ENCODE measurements around the gene FRMPD4. TPM values are rescaled to one million over a fixed set of nuclear protein-coding genes. Genes with fewer than 3 reads are reported as not detected.
A peak's percentile ranks its signal among the peaks of the same experiment; 100 is the strongest.

FRMPD4 gene
- total RNA-seq, 1 donor from 2014 or later: not detected

- H3K36me3 Mint-ChIP-seq (ENCODE audit: low read depth): no peaks in the 10 kb centered on the region
- intact Hi-C loops (cut with micrococcal nuclease): no loop called here
Observed at GRCh38 chrX:12617241-12617640, 479.0 kb downstream of the FRMPD4 start.

GRCh38 chrX:12647230-12647629, 509.0 kb downstream of the FRMPD4 start:
- ATAC-seq (ENCODE audit: low read depth) (no peak), DNase-seq (no peak)
- no peak overlapping the region for H3K4me3 Mint-ChIP-seq
- H3K27me3 Mint-ChIP-seq: peaks cover 9% of the 10 kb centered on the region
- no peaks in the 10 kb centered on the region for H3K36me3 Mint-ChIP-seq (ENCODE audit: low read depth)
- POLR2A ChIA-PET: no interaction called here
- TF ChIP-seq CTCF (IDR thresholded peaks at IDR 0.05): no peak
- H3K27ac Mint-ChIP-seq: no peak overlapping the region
- no peaks in the 10 kb centered on the region for H3K4me1 Mint-ChIP-seq
- intact Hi-C loops (cut with micrococcal nuclease): no loop called here
- CTCF ChIA-PET: no interaction called here
- no peaks in the 10 kb centered on the region for H3K9me3 Mint-ChIP-seq

More at GRCh38 chrX:12617241-12617640, 479.0 kb downstream of the FRMPD4 start:
- POLR2A ChIA-PET: no interaction called here
- no peak for DNase-seq
- no peak for ATAC-seq (ENCODE audit: low read depth)
- H3K27me3 Mint-ChIP-seq: no peaks in the 10 kb centered on the region
- CTCF ChIA-PET: no interaction called here
- no peaks in the 10 kb centered on the region for H3K9me3 Mint-ChIP-seq
- no peaks in the 10 kb centered on the region for H3K4me1 Mint-ChIP-seq
- no peak overlapping the region for H3K27ac Mint-ChIP-seq
- no peak for TF ChIP-seq CTCF (IDR thresholded peaks at IDR 0.05)
- no peak overlapping the region for H3K4me3 Mint-ChIP-seq

DNA sequence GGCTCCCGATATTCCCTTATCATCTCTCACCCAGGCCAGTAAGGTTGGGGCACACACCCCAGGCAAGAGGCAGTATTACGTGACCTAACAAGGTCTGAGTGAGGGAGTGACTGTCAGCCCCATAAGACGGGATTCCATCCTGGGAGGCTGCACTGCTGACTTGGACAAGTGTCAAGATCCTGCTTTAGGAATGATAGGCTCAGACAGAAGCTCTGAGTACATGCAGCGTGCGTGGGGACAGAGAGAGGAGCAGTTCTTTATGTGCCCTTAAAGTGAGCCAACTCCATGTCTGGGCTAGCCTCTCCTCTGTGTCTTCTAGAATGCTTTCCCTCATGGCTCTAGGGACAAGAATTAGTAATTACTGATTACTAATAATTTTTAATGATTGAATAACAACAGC, 510.7 kb downstream of the FRMPD4 start:
- Mint-ChIP-seq H3K4me3 (no peak overlapping the region), H3K4me1 (no peaks in the 10 kb centered on the region), H3K9me3 (no peaks in the 10 kb centered on the region), H3K27me3 (peaks cover 9% of the 10 kb centered on the region), H3K36me3 (ENCODE audit: low read depth) (no peaks in the 10 kb centered on the region), H3K27ac (no peak overlapping the region)
- CTCF ChIA-PET: no interaction called here
- POLR2A ChIA-PET: no interaction called here
- ATAC-seq (ENCODE audit: low read depth) (no peak), DNase-seq (no peak)
- intact Hi-C loops (cut with micrococcal nuclease): no loop called here
- TF ChIP-seq CTCF (IDR thresholded peaks at IDR 0.05): no peak

DNA sequence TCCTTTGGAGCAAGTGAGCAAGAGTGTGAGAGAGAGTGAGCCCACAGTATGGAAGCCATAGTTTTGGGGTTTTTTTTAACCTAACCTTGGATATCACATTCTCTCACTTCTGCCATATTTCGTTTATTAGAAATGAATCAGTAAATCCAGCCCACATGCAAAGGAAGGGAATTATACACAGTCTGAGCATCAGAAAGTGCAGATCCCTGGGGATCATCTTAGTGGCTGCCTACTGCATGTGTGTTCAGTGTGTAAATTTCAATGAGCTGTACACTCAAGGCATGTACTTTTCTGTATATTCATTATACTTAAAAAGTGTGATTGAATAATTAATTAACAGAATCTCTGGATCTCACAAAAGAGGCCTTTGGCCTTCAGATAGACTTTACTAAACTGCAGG, 519.2 kb downstream of the FRMPD4 start:
- no peak overlapping the region for H3K4me3 Mint-ChIP-seq
- intact Hi-C loops (cut with micrococcal nuclease): no loop called here
- no peaks in the 10 kb centered on the region for H3K9me3 Mint-ChIP-seq
- H3K36me3 Mint-ChIP-seq (ENCODE audit: low read depth): no peaks in the 10 kb centered on the region
- ChIA-PET CTCF (no interaction called here), POLR2A (no interaction called here)
- ATAC-seq (ENCODE audit: low read depth) (no peak), DNase-seq (no peak)
- H3K4me1 Mint-ChIP-seq: peaks cover 8% of the 10 kb centered on the region
- no peak for TF ChIP-seq CTCF (IDR thresholded peaks at IDR 0.05)
- H3K27me3 Mint-ChIP-seq: no peaks in the 10 kb centered on the region
- H3K27ac Mint-ChIP-seq: no peak overlapping the region

GRCh38 chrX:12657881-12658280, 519.6 kb downstream of the FRMPD4 start:
- ChIA-PET POLR2A (no interaction called here), CTCF (no interaction called here)
- Mint-ChIP-seq H3K27me3 (no peaks in the 10 kb centered on the region), H3K36me3 (ENCODE audit: low read depth) (no peaks in the 10 kb centered on the region), H3K4me1 (peaks cover 8% of the 10 kb centered on the region), H3K9me3 (no peaks in the 10 kb centered on the region), H3K27ac (no peak overlapping the region), H3K4me3 (no peak overlapping the region)
- DNase-seq (no peak), ATAC-seq (ENCODE audit: low read depth) (peak; percentile 47)
- intact Hi-C loops (cut with micrococcal nuclease): no loop called here
- TF ChIP-seq CTCF (IDR thresholded peaks at IDR 0.05): no peak

Measured in activated B cell treated with CpG ODN at 0.5 μM for 24 hours (primary cell).